Measurements from ENCODE around the gene CPT1C.

DNA sequence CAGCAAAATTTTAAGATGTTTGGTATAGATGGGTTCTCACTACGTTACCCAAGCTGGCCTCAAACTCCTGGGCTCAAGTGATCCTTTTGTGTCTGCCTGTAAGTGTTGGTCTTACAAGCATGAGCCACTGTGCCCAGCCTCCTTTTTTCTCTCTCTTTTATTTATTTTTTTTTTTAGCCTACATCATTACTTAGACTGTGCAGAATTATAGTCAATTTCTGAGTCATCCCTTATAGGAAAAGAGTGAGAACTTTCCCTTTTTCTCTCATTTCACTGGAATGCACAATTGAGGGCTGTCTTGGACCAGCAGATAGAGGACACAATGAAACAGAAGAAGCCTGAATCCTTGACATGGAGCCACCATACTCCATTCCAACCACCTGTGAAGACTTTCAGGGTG lies 58.9 kb downstream of the CPT1C start:
- TF ChIP-seq, protein P1, sequence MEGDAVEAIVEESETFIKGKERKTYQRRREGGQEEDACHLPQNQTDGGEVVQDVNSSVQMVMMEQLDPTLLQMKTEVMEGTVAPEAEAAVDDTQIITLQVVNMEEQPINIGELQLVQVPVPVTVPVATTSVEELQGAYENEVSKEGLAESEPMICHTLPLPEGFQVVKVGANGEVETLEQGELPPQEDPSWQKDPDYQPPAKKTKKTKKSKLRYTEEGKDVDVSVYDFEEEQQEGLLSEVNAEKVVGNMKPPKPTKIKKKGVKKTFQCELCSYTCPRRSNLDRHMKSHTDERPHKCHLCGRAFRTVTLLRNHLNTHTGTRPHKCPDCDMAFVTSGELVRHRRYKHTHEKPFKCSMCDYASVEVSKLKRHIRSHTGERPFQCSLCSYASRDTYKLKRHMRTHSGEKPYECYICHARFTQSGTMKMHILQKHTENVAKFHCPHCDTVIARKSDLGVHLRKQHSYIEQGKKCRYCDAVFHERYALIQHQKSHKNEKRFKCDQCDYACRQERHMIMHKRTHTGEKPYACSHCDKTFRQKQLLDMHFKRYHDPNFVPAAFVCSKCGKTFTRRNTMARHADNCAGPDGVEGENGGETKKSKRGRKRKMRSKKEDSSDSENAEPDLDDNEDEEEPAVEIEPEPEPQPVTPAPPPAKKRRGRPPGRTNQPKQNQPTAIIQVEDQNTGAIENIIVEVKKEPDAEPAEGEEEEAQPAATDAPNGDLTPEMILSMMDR (IDR thresholded peaks at IDR 0.05; ENCODE audit: low read depth, low read length, poor library complexity, severe bottlenecking) = no peak
- TF ChIP-seq EZH2phosphoT487 (IDR thresholded peaks at IDR 0.05; ENCODE audit: borderline replicate concordance, low read length) = no peak
